Measurements from ENCODE around the gene IL17RC.

- TF ChIP-seq, protein P1, sequence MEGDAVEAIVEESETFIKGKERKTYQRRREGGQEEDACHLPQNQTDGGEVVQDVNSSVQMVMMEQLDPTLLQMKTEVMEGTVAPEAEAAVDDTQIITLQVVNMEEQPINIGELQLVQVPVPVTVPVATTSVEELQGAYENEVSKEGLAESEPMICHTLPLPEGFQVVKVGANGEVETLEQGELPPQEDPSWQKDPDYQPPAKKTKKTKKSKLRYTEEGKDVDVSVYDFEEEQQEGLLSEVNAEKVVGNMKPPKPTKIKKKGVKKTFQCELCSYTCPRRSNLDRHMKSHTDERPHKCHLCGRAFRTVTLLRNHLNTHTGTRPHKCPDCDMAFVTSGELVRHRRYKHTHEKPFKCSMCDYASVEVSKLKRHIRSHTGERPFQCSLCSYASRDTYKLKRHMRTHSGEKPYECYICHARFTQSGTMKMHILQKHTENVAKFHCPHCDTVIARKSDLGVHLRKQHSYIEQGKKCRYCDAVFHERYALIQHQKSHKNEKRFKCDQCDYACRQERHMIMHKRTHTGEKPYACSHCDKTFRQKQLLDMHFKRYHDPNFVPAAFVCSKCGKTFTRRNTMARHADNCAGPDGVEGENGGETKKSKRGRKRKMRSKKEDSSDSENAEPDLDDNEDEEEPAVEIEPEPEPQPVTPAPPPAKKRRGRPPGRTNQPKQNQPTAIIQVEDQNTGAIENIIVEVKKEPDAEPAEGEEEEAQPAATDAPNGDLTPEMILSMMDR (IDR thresholded peaks at IDR 0.05; ENCODE audit: low read depth, low read length, poor library complexity, severe bottlenecking): no peak
- TF ChIP-seq EZH2phosphoT487 (IDR thresholded peaks at IDR 0.05; ENCODE audit: borderline replicate concordance, low read length): no peak
These were observed 27.4 kb downstream of the IL17RC start for GRCh38 chr3:9944271-9944670.
